UCSD-AML1 (cell line): ENCODE data around the gene FGD3.
A peak's percentile ranks its signal among the peaks of the same experiment; 100 is the strongest.

Source experiments
- DNase-seq: peaks from one replicate; lab custom pipeline; 2025; ENCODE audit not compliant: unreplicated experiment; lab: John Stamatoyannopoulos, UW

FGD3 gene

DNA sequence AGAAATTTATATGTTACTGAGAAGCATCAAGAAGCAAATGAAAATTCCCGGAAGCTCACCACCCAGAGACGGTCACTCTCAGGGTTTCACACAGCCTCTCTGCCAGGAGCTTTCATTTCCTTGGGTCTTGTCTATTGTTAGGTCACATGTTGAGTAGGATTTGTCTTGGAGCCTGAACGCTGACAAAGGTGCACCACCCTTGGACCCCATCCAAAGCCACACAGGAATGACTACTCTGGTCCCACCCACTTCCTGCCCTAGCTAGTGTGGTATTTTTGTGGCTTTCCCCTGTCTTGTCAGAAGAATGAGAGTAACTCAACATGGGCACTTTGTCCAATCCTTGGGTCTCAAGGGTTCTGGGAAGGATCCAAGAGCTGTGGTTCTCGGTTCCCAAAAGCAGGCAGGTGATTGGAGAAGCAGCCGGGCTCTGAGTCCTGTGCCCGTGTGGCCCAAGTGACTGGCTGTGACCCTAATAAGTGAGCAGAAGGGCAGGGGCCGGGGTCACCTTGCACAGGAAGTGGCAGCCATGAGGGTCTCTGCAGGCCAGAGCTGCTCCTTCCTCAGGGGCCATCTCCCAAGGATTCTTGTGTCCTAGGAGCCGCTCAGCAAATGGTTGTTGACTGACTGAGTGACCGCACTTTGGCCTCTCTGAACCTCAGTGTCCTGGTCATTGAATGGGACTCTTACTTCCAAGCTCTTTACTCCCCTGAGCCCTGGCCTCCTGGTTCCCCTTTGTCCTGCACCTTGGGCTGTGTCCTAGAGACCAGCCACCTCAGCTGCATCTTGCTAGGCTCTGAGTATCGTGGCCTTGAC, 6.9 kb downstream of the FGD3 start:
- peak; percentile 29 for DNase-seq

DNA sequence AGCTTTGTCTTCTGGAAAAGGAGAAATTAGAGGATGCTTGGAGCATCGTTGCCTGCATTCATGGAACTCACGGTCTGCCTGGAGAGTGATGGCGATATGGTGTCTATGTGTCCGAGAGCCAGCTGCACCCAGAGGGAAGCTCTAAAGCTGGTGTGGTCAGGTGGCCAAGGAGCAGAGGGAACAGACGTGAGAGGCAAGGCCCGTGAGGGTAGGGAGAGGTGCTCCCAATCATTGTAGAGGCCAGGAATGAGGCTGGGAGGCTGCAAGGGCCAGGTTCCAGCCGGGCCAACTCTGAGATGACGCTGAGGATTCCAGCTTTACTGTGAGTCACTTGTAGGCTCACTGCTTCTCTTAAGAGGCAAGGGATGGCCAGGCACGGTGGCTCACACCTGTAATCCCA, 7.6 kb downstream of the FGD3 start:
- DNase-seq = no peak

DNA sequence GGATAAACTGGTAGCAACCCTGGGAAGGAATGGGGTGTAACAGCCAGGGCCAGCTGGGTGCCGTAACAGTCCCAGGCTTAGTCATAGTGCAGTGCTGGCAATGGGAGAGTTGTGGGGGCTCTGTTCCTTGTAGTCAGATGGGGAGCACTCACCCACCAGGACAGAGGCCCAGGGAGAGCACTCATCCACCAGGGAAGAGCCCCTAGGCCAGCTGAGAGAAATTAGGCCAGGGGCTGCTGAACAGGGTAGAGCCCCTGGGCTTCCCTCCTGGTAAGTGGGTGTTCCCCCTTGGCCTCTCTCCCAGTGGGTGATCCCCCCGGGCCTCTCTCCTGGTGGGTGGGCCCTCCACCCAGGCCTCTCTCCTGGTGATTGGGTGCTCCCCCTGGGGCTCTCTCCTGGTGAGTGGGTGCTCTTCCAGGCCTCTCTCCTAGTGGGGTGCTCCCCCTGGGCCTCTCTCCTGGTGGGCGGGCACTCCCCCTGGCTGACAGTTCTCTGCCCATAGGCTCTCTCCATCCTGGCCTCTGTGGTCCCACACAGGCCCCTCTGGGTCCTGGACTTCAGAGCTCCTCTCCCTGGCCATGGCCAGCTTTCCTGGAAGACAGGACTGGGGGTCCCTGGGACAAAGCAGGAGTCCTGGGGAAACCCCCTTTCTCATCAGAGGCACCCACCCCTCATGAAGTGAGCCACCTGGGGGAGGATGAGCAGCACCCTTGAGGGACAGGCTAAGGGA, 13.4 kb downstream of the FGD3 start:
- no peak for DNase-seq

- no peak for DNase-seq
These were observed 14.4 kb downstream of the FGD3 start for GRCh38 chr9:92961627-92962302.

- no peak for DNase-seq
These were observed 15.0 kb downstream of the FGD3 start for GRCh38 chr9:92962303-92962649.

- no peak for DNase-seq
These were observed 15.5 kb downstream of the FGD3 start for GRCh38 chr9:92962846-92963245.

DNA sequence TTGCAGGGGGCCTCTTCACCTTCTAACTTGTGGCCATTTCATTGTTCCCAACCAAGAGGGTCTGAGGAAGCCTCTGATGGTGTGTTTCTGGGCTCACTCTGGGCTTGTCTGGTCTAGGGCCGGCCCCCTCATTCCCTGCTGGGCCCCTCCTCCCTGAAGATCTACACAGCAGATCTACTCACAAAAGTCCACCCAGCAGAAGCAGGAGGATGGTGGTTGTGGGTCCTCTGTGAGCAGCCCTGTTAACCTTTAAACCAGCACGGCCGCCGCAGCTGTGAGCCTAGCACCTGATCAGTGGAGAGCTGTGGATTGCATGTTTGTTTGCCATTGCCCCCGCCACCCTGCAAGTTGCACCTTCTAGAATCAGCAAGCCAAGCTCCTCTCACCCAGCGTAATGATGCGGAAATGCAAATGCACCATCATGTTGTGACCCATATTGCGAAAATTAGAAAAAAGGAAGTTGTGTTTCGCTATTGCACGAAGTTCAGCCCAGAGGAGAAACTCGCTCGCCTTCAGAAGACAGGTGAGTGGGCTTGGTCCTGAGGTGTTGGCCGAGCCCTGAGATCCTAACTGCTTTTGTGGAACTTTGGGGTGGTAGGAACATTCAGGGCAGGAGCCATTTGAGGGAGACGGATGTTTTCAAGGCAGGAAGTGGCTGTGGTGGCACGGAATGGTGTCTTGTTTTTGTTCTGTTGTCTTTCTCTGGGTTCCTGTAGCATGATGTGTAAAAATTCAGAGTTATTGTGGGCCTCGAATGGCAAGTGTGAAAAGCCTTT, 16.7 kb downstream of the FGD3 start:
- peak; percentile 61 for DNase-seq

GRCh38 chr9:92964607-92965060, 17.3 kb downstream of the FGD3 start:
- DNase-seq = no peak

DNA sequence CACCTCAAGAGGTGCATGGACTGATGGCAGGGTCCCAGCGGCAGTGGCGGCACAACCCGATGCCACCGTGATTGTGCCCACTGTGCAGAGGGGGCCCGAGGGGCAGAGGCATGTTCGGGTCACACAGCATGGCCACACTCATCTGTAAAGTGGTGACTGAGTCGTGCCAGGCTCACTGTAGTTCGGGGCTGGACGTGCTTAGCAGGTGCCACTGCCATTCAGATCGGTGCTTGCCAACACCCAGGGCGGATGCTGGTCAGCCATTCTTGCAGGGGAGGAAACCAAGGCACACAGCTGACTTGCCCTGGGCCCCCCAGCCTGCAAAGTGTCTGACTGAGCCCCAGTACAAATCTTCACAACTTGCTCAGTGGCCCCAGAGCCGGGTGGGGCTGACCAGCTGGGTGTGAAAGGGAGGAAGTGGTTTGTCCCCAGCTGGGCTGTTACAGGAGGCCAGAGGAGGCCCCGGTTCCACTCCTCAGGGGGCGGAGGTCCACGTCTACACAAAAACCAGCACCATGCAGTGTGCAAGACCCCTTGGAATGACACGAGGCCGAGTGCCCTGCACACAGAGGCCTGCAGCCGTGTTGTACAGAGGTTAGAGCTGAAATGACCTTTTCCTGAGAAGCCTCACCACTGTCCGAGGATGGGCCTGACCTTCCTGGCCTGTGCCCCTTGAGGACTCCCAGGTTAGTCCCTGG, 17.9 kb downstream of the FGD3 start:
- DNase-seq = peak; percentile 48

DNA sequence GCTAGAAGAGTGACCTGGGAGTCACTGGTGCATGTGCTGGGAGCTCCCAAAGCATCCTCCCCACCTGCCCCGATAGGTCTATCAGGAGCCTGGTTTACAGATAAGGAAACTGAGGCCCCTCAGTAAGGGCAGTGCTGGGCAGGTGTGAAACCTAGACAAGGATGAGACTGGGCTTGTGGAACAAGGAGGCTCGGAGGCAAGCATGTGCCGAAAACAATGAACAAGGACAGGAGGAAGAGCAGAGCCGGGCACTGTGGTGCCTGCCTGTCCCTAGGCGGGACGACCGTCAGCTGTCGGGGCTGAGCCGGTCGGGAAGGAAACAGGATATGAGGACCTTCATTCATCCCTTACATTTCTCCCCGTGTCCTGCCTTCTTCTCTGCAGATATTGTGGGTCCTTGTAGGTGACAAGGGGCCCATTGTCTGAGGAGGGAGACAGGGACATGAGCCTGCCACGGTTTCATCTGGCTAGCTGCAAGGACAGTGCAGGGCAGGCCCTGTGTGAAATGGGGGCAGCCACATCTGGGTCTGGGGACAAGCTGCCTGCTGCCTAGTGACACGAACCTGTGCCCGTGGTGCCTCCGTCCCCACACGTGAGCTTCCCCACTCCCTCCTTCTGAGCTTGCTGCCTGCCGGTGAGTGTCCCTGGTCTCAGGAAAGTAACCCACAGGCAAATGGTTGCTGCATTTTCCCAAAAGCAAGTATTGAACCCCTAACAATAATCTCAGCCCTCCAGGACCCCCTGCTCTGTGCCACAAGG, 18.6 kb downstream of the FGD3 start:
- DNase-seq = no peak

DNA sequence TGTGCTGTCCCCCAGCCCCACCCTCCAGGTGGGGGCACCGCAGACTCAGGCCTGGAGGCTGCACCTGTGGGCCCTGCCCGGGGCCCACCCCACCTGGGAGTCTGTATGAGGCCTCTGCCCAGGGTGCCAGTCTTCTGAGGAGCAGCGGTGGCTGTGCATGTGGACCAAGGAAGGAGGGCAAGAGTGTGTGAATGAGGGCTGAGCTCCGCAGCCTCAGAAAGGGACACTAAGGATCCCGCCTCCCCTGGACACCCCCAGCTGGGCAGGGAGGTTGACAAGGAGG, 19.1 kb downstream of the FGD3 start:
- DNase-seq = no peak

- DNase-seq = no peak
These were observed 20.8 kb downstream of the FGD3 start for GRCh38 chr9:92968081-92968480.

- no peak for DNase-seq
These were observed 22.5 kb downstream of the FGD3 start for GRCh38 chr9:92969516-92970466.

GRCh38 chr9:92970467-92970923, 23.2 kb downstream of the FGD3 start:
- DNase-seq = no peak

DNA sequence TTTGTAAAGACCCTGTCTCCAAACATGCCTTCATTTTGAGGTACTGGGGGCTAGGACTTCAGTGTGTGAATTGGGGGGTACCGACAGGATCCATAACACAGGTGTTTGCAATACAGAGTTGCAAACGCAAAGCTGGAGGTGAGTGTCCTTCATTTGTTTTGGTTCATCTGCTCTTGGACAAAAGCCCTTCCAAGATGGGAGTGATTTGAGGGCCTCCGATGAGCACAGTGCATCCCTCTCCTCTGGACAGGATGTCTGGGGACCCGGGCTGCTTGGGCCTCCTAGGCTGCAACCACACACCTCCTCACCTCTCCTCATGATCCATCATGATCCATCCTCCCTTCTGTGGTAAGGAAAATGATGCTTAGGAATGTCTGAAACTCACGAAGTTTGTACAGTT, 23.8 kb downstream of the FGD3 start:
- DNase-seq = no peak

GRCh38 chr9:92971776-92972175, 24.5 kb downstream of the FGD3 start:
- DNase-seq = no peak

GRCh38 chr9:92973700-92974099, 26.4 kb downstream of the FGD3 start:
- DNase-seq = no peak

DNA sequence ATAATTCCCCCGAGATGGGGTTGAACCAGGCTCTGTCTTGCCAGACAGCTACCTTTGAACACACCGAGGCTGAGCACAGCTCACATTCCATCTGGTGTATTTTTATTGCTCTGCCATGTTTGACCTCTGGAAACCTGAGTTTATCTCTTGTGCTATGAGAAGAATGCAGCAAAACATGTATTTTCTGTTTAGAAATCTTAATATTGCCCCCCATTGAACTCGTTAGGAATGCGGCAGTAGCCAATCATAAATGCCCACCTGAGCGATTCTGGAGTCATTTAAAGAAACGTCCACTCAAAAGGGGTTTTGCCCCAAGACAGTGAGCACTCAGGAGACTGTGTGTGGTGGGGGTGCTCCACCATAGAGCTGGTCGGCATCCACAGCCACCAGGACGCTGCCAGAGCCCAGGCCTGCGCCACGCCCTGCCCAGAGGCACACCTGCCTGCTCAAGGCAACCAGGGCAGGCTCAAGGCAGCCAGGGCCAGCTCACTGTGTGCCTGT, 26.9 kb downstream of the FGD3 start:
- no peak for DNase-seq
